A549 treated with Hydrocortisone at 1 μM for 4 hours (cell line): Measurements from ENCODE around the gene SPRY4. TPM values are rescaled to one million over a fixed set of nuclear protein-coding genes. Genes with fewer than 3 reads are reported as not detected.

Experiments
- total RNA-seq: library from RNA; stranded (reverse); fragments of 200-300 nt; extraction: Qiagen RNA extraction; gene quantifications from 5 replicates; pipeline ENCODE4 v1.2.3, GENCODE V29; 2022

SPRY4 gene
- 6.5 to 10.3 TPM (median 9.1 TPM) in 5 replicates for total RNA-seq

GRCh38 chr5:142324871-142325724 is at the start of gene SPRY4:
Gene SPRY4, minus strand, starts transcription at chr5:142325021. Its CDS starts 9,913 bp downstream, at chr5:142315108.

Other genes starting within 250 kb of the SPRY4 start
- gene NDFIP1, start 216.2 kb downstream of the SPRY4 start, total RNA-seq, result 46.6 to 55.4 TPM (median 50.0 TPM) in 5 replicates